Parathyroid adenoma (tissue), 2 donors: Measurements from ENCODE around the gene SCGB1C2.

Experiments
- H2AFZ ChIP-seq: fragments of 300-600 bp; sonication (generic); one replicate; pipeline ENCODE4 v1.7.0; 2017; ENCODE audit warnings: antibody characterized with exemption, mild to moderate bottlenecking
- H3K27ac ChIP-seq: fragments of 300-600 bp; sonication (generic); one replicate; pipeline ENCODE4 v1.7.0; 2017
- H3K27me3 ChIP-seq: fragments of 300-600 bp; sonication (generic); one replicate; pipeline ENCODE4 v1.7.0; 2017; ENCODE audit warnings: low read length; ENCODE audit not compliant: control insufficient read depth, insufficient read depth
- H3K36me3 ChIP-seq: fragments of 300-600 bp; sonication (generic); one replicate; pipeline ENCODE4 v1.7.0; 2017; ENCODE audit warnings: low read length; ENCODE audit not compliant: control insufficient read depth, insufficient read depth
- H3K4me1 ChIP-seq: fragments of 300-600 bp; sonication (generic); one replicate; pipeline ENCODE4 v1.7.0; 2017; ENCODE audit warnings: control low read depth
- H3K4me2 ChIP-seq: fragments of 300-600 bp; sonication (generic); one replicate; pipeline ENCODE4 v1.7.0; 2017; ENCODE audit warnings: low read length
- H3K4me3 ChIP-seq: fragments of 300-600 bp; sonication (generic); one replicate; pipeline ENCODE4 v1.7.0; 2017; ENCODE audit warnings: low read depth, low read length
- H3K79me2 ChIP-seq: fragments of 300-600 bp; sonication (generic); one replicate; pipeline ENCODE4 v1.7.0; 2017; ENCODE audit warnings: control low read depth
- H3K9ac ChIP-seq: fragments of 300-600 bp; sonication (generic); one replicate; pipeline ENCODE4 v1.7.0; 2017; ENCODE audit warnings: mild to moderate bottlenecking
- H3K9me3 ChIP-seq: fragments of 300-600 bp; sonication (generic); one replicate; pipeline ENCODE4 v1.7.0; 2017; ENCODE audit warnings: low read length; ENCODE audit not compliant: control insufficient read depth
- CTCF ChIP-seq: fragments of 300-600 bp; sonication (generic); IDR thresholded peaks from one replicate; pipeline ENCODE4 v1.7.0; 2017; ENCODE audit warnings: antibody characterized with exemption, mild to moderate bottlenecking
- donor health status: primary hyperparathyroidism.

Gene SCGB1C2

GRCh38 chr17:155576-155975, 18.2 kb downstream of the SCGB1C2 start:
- no peaks in the 10 kb centered on the region for H3K36me3 ChIP-seq
- no peaks in the 10 kb centered on the region for H3K4me1 ChIP-seq
- no peaks in the 10 kb centered on the region for H3K9me3 ChIP-seq
- no peak overlapping the region for H2AFZ ChIP-seq
- H3K79me2 ChIP-seq, result no peaks in the 10 kb centered on the region
- no peaks in the 10 kb centered on the region for H3K27me3 ChIP-seq
- H3K4me3 ChIP-seq, result no peak overlapping the region
- H3K27ac ChIP-seq, result no peak overlapping the region
- no peak overlapping the region for H3K9ac ChIP-seq
- no peak for TF ChIP-seq CTCF
- no peak overlapping the region for H3K4me2 ChIP-seq

GRCh38 chr17:156094-156621, 18.8 kb downstream of the SCGB1C2 start:
- no peaks in the 10 kb centered on the region for H3K79me2 ChIP-seq
- H3K9ac ChIP-seq, result no peak overlapping the region
- H3K4me1 ChIP-seq, result no peaks in the 10 kb centered on the region
- no peaks in the 10 kb centered on the region for H3K27me3 ChIP-seq
- no peaks in the 10 kb centered on the region for H3K9me3 ChIP-seq
- H3K4me2 ChIP-seq, result no peak overlapping the region
- H3K27ac ChIP-seq, result no peak overlapping the region
- no peak overlapping the region for H3K4me3 ChIP-seq
- H3K36me3 ChIP-seq, result no peaks in the 10 kb centered on the region
- no peak overlapping the region for H2AFZ ChIP-seq
- no peak for TF ChIP-seq CTCF

GRCh38 chr17:156946-157345, 19.6 kb downstream of the SCGB1C2 start:
- no peak overlapping the region for H2AFZ ChIP-seq
- no peak for TF ChIP-seq CTCF
- H3K4me3 ChIP-seq, result no peak overlapping the region

GRCh38 chr17:157901-158300, 20.5 kb downstream of the SCGB1C2 start:
- no peaks in the 10 kb centered on the region for H3K79me2 ChIP-seq
- H3K4me2 ChIP-seq, result no peak overlapping the region
- H3K4me3 ChIP-seq, result no peak overlapping the region
- H3K4me1 ChIP-seq, result no peaks in the 10 kb centered on the region
- no peak overlapping the region for H3K27ac ChIP-seq
- no peak overlapping the region for H3K9ac ChIP-seq
- H2AFZ ChIP-seq, result no peak overlapping the region
- no peak for TF ChIP-seq CTCF
- no peaks in the 10 kb centered on the region for H3K27me3 ChIP-seq
- H3K9me3 ChIP-seq, result no peaks in the 10 kb centered on the region
- H3K36me3 ChIP-seq, result no peaks in the 10 kb centered on the region

More at GRCh38 chr17:156946-157345, 19.6 kb downstream of the SCGB1C2 start:
- Histone ChIP-seq H3K27ac (no peak overlapping the region), H3K36me3 (no peaks in the 10 kb centered on the region), H3K4me1 (no peaks in the 10 kb centered on the region), H3K9ac (no peak overlapping the region), H3K79me2 (no peaks in the 10 kb centered on the region), H3K4me2 (no peak overlapping the region), H3K9me3 (no peaks in the 10 kb centered on the region), H3K27me3 (no peaks in the 10 kb centered on the region)

GRCh38 chr17:158379-158778, 21.0 kb downstream of the SCGB1C2 start:
- Histone ChIP-seq H3K27ac (no peak overlapping the region), H3K4me2 (no peak overlapping the region), H3K9ac (no peak overlapping the region), H3K79me2 (no peaks in the 10 kb centered on the region), H3K36me3 (no peaks in the 10 kb centered on the region), H3K4me3 (no peak overlapping the region), H3K27me3 (no peaks in the 10 kb centered on the region), H3K9me3 (no peaks in the 10 kb centered on the region), H3K4me1 (no peaks in the 10 kb centered on the region), H2AFZ (no peak overlapping the region)
- TF ChIP-seq CTCF, result no peak
